SIG-M5 treated with dmso at 0.1 percent for 504 hours (cell line): ENCODE results near the gene PARD6A.

Source experiments
- DNase-seq: peaks from one replicate; lab custom pipeline; 2025; ENCODE audit not compliant: unreplicated experiment; lab: John Stamatoyannopoulos, UW

PARD6A gene, protein sequence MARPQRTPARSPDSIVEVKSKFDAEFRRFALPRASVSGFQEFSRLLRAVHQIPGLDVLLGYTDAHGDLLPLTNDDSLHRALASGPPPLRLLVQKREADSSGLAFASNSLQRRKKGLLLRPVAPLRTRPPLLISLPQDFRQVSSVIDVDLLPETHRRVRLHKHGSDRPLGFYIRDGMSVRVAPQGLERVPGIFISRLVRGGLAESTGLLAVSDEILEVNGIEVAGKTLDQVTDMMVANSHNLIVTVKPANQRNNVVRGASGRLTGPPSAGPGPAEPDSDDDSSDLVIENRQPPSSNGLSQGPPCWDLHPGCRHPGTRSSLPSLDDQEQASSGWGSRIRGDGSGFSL

DNA sequence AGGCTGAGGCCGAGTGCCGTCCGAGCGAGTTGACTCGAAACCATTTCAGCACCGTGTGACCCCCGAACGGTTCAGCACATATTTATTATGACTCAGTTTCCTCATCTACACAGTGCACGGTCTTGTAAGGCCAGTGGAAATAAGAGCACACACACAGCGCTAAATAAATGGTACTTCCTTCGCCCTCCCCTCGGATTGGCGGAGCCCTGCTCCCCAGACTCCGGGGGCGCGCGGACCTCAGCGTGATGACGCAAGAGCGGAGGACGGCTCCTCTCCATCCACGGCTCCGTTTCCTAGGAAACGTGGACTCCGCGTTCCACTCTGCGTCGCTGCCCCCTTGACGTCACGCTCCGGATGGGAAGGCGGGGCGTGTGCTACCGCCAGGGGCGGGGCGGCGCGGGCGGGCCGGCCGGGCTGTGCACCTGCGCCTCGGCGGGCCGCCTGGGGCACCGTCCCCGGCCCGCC, at the start of gene PARD6A:
TSS of gene PARD6A (plus strand) at position 397 of the 465 bp plus-strand sequence. CDS start 79 bp downstream, outside the sequence.
- peak; percentile 94 for DNase-seq

DNA sequence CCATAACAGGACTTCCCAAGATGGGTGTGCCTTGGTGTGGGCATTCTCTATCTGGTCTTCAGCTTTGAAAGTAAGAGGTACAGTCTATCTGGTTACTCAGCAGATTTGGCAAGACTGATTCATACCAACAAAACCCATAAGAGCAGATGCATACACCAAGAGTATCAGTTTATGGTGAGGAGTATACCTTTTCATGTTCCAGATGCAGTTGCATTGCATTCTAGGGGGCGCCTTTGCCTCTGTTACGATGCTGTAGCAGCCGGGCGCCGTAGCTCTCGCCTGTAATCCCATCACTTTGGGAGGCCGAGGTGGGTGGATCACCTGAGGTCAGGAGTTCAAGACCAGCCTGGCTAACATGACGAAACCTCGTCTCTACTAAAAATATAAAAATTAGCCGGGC, 47.0 kb upstream of the PARD6A start:
- no peak for DNase-seq

DNA sequence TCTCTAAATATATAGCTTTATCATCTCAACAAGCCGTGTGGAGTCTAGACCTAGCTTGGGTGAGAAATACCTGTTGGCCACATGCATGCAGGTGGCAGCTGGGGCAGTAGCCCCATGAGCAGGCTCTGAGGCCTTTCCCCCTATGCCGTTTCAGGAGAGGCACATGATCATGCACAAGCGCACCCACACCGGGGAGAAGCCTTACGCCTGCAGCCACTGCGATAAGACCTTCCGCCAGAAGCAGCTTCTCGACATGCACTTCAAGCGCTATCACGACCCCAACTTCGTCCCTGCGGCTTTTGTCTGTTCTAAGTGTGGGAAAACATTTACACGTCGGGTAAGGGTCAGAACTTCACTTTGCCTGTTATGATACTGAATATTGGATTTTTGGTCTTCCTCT, 32.5 kb upstream of the PARD6A start:
- no peak for DNase-seq

DNA sequence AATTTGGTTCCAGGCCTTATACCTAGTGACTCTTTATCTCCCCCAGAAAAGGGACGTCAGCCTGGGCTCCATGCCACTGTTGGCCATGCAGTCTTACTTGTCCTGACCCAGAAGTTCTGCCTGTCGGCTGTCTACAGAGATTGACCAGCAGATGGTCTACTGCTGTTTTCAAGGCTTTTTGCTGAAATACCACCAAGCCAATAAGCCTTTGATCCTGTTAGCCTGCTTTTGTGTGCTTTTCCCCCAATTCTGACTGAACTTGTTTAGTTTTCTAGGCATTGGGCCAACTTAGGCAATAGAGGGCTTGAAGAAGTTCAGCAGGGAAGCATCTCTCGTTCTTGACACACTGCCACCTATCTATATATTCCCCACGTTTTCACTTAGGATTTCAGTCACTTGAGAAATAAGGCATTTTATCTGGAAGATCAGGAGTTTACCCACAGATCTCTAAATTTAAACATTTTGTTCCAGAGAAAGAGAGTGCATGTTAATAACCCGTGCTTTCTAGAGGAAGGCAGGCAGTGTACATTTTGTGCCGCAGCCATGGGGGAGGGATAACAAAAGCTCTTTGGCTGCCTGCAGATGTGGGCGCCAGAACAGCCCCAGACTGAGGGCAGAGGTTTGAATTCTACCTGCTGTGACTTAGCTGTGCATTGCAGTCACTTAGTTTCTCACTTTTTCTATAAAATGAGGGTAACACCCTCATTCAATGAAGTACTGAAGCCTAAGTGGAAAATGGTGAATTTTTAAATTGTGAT, 28.2 kb upstream of the PARD6A start:
- DNase-seq = no peak

DNA sequence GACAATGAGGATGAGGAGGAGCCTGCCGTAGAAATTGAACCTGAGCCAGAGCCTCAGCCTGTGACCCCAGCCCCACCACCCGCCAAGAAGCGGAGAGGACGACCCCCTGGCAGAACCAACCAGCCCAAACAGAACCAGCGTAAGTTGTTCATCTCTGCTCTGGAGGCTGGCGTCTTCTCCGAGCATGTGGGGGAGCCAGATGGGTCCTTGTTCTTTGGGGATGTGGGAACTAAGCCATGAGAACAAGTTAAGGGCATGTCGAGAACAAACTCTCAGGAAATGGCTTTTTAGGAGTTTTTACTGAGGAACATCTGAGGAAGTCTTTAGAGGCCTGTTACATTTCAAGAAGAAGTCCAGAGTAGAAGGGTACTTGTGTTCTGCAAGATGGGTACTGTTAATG, 24.0 kb upstream of the PARD6A start:
- no peak for DNase-seq

DNA sequence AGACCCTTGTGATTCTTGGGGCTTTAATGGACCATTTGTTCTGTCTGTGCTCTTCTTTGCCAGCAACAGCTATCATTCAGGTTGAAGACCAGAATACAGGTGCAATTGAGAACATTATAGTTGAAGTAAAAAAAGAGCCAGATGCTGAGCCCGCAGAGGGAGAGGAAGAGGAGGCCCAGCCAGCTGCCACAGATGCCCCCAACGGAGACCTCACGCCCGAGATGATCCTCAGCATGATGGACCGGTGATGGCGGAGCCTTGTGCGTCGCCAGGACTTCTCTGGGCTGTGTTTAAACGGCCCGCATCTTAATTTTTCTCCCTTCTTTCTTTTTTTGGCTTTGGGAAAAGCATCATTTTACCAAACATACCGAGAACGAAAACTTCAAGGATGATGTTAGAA, 23.1 kb upstream of the PARD6A start:
- DNase-seq = no peak

DNA sequence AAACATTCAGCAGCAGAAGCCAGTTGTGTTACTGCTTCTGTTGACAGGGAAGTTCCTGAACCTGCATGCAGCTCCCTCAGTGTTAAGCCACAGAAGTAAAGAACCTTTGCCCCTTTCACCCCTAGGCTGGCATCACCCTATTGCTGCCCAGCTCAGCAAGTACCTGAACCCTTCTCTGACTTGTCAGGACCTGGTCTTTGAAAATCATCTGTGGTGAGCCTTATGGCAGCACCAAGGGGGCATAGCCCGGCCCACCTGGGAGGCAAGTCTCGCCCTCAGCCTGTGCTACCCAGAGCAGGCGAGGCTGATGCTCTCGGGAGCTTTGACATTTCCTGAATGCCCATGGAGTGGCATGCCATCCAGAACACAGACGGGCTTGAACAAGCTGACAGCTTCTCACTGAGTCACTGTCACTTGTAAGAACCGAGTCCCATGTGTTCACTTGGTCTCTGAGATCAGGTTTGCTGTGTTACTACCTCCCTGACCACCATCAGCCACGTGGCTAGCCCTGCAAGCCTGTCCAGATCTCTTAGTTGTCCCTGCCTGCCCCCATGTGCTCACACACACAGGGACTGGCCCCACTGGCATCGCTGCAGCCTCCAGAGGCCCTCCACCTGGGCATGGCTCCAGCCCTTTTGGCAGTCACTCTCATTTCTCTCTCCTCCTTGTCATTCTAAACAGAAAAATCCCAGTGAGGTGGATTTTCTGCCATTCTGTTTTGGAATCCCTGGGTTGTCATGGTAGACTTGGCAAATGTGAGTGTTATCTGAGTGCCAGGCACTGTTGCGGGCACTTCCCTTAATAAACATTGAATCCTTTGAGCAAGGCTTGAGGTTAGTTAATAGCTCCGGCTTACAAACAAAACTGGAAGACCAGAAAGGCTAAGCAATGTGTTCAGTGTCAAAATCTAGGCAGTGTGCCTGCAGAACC, 18.7 kb upstream of the PARD6A start:
- no peak for DNase-seq

DNA sequence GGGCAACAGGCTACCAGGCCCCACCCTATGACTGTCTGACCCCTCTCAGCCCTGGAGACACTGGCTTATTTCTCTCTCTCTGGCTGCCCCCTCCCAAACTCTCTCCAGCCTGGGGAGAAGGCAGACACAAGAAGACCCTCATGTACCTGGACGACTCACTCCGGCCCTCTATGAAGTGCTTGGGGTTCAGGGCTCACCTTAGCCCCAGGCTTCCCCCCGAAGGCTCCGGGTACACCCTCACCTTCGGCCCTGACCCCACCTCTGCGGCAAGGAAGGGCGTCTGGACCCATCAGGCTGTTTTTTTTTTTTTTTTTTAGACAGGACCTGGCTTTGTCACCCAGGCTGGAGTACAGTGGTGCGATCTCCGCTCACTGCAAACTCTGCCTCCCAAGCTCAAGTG, 16.7 kb upstream of the PARD6A start:
- DNase-seq = no peak

DNA sequence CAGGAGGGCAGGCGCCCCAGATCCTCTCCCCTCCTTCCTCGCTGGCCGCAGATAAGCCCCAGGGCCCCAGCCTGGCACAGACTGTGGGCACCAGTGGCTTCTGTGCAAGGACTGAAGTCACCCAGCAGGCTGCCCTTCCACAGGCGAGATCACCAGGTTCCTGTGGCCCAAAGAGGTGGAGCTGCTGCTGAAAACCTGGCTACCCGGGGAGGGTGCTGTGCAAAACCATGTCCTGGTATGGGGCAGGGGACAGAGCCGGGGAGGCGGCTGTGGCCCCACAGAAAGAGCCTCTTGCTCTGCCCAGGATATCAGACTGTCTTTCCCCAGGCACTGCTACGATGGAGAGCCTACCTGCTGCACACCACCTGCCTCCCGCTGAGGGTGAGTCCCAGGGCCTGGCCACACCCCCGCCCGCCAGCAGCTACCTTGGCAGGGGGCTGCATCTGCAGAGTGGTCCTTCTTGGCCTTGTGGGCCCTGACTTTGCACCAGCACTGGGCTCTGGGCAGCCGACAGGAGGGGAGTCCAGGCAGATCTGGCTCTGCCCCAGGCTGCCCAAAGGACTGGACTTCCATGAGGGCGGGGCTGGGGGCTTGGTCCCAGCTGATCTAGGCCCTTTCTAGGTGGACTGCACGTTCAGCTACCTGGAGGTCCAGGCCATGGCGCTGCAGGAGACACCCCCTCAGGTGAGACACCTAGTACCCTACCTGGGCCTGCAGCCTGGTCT, 15.2 kb upstream of the PARD6A start:
- DNase-seq = no peak

DNA sequence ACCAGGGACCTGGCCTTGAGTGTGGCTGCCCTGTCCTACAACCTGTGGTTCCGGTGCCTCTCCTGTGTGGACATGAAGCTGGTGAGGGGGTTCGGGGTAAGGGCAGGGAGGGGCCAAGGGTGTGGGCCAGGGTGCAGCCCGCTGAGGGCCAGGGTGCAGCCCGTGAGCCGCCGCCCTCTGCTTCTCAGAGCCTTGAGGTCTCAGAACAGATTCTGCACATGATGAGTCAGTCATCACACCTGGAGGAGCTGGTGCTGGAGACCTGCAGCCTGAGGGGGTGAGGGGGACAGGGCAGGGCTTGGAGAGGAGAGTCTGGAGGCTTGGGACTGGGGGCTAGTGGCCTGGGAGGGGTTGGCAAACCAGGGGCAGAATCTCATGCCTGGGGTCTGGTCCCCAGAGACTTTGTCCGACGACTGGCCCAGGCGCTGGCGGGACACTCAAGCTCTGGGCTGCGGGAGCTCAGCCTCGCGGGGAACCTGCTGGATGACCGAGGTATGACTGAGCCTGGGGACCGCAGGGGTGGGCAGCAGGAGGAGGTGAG, 13.6 kb upstream of the PARD6A start:
- DNase-seq = no peak

DNA sequence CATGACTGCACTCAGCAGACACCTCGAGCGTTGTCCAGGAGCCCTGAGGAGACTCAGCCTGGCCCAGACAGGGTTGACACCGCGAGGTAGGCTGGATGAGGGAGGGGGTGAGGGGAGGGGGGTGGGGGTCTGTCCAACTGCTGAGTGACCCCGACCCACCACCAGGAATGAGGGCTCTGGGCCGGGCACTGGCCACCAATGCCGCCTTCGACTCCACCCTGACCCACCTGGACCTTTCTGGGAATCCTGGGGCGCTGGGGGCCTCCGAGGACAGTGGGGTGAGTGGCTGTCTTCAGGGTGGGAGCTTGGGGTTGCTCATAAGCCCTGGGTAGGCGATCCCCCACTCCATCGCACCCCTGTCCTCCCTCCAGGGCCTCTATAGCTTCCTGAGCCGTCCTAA, 13.1 kb upstream of the PARD6A start:
- DNase-seq = no peak

DNA sequence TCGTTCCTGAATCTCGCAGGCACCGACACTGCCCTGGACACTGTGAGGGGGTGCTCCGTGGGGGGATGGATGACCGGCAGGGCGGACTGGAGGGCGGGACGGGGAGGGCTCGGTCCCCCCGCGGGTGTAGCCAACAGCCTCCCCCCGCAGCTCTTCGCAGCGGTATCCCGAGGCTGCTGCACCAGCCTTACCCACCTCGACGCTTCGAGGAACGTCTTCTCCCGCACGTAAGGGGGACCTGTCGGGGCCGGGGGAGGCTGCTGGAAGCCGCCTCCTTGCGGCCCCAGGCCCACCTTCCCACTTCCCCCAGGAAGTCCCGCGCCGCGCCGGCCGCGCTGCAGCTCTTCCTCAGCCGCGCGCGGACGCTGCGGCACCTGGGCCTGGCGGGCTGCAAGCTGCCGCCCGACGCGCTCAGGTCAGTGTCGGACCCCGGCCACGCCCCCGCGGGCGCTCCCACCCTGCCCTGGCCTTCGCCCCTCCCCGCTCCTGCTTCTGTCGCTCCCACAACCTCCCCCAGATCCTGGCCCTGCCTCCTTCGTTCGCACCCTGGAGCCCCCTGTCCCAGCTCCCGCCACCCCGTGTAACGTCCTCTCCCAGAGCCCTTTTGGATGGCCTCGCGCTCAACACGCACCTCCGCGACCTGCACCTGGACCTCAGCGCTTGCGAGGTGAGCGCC, 12.5 kb upstream of the PARD6A start:
- DNase-seq = no peak

DNA sequence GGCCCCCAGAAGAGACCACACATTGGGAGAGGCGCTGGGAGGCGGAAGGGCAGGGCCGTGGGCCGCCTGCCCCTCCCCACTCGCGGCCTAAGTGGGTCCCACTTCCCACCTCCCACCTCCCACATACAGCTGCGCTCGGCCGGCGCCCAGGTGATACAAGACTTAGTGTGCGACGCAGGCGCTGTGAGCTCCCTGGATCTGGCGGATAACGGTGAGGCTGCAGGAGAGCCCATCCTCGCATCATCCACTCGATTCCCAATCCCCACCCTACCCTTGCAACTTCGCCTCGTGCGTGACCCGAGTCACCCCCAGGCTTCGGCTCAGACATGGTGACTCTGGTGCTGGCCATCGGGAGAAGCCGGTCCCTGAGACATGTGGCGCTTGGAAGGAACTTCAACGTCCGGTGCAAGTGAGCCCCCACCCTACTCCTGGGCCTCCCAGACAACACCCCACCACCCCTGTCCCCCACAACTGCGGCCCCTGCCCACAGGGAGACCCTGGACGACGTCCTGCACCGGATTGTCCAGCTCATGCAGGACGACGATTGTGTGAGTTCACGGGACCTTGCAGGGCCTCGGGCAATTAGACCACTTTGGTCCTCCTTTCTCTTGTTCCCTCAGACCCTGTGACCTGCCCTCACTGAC, 11.9 kb upstream of the PARD6A start:
- DNase-seq = no peak

DNA sequence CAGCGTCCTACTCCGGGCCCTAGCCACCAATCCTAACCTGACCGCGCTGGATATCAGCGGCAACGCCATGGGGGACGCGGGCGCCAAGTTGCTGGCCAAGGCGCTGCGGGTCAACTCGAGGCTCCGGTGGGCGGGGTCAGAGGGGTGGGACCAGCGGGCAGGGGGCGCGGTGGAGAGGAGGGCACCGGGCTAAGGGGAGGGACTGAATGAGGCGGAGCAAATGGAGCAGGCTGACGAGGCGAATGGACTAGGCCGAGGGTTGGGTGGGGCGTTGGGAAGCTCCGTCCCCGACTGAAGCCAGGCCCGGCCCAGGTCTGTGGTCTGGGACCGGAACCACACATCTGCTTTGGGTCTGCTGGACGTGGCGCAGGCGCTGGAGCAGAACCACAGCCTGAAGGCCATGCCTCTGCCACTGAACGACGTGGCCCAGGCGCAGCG, 11.2 kb upstream of the PARD6A start:
- DNase-seq = no peak

DNA sequence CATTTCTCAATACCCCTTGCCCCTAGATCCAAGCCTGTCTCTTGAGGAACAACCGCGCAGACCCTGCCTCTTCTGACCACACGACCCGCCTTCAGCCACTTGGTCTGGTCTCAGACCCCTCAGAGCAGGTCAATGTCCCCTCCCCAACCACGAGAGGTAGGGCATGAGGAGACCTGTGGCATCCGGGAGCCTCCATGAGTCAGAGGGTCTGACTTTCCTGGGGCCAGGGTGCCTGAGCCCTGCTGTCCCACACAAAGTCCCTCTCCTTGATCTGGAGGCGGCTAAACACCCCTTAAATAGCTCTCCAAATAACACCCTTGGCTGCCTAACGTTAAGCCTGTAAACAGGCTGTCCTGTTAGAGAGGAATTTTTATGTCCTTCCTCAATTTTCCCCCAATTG, 10.7 kb upstream of the PARD6A start:
- no peak for DNase-seq

DNA sequence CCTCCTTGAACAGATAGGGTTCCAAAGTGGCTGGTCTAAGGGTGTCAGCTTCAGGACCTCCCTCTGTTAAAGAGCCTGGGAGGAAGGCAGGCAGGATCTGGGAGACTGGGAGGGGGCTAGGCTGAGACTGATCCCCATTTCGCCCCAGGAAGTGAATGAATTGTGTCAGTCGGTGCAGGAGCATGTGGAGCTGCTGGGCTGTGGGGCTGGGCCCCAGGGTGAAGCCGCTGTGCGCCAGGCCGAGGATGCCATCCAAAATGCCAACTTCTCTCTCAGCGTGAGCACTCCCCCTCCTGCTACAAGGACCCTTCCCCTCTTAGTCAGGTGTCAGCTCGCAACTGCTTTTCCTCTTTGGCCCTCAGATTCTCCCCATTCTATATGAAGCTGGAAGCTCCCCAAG, 9.7 kb upstream of the PARD6A start:
- no peak for DNase-seq

DNA sequence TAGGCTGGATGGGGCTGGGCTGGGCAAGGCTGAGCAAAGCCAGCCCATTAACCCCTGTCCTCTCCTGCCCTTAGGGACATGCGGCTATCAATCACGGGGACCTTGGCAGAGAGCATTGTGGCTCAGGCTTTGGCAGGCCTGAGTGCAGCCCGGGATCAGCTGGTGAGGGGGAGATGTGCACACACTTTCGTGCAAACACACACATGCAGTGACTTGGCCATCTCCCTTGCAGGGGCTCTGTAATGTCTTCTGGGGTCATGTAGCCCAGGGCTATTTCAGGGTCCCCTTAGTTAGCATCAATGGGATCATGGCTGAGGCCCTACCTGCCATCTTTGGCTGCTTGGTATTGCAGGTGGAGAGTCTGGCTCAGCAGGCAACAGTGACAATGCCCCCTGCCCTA, 8.9 kb upstream of the PARD6A start:
- no peak for DNase-seq

DNA sequence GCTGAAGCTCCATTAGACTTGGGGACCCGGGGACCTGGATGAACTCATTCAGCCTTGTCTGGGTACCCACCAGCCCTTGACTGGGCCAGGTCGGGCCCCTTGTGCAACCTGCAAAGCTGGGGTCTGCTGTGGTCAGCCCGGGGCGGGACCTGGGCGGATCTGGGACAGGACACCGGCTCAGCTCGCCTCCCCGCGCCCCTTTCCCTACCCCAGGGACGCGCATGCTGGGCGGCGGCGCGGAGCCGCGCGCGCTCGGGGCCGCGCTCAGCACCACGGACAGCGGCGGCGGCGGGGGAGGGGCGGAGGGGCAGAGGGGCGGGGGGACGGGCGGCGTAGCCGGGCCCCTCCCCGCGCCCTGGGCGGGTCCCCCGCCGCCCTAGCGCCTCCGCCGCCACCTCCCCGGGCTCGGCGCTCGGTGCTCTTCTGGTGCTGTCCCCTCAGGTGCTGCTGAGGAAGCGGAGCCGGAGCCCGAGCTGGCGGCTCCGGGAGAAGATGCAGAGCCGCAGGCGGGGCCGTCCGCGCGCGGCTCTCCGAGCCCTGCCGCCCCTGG, 8.1 kb upstream of the PARD6A start:
- DNase-seq = no peak
